Measurements from ENCODE around the gene HDAC6. TPM values are rescaled to one million over a fixed set of nuclear protein-coding genes. Genes with fewer than 3 reads are reported as not detected.

The HDAC6 gene
- total RNA-seq, 4 donors from 2014 or later, result 102 to 156 (median 134) TPM

GRCh38 chrX:48813644-48814043 is 11.8 kb downstream of the HDAC6 start:
- TF ChIP-seq CTCF (IDR thresholded peaks at IDR 0.05) (no peak), POLR2A (IDR thresholded peaks at IDR 0.05) (no peak)
- Histone ChIP-seq H3K4me1 (no peaks in the 10 kb centered on the region), H3K27me3 (no peaks in the 10 kb centered on the region), H3K27ac (no peak overlapping the region), H3K9me3 (no peaks in the 10 kb centered on the region), H3K4me3 (no peak overlapping the region), H3K36me3 (peaks cover 0 to 19% (median 0%) of the 10 kb centered on the region in 3 donors)
- no peak for DNase-seq

- TF ChIP-seq CTCF (IDR thresholded peaks at IDR 0.05), result no peak
- TF ChIP-seq POLR2A (IDR thresholded peaks at IDR 0.05), result no peak
- DNase-seq, result no peak
- Histone ChIP-seq H3K4me3 (no peak overlapping the region), H3K36me3 (peaks cover 0 to 19% (median 0%) of the 10 kb centered on the region in 3 donors), H3K9me3 (no peaks in the 10 kb centered on the region), H3K27ac (no peak overlapping the region), H3K4me1 (no peaks in the 10 kb centered on the region), H3K27me3 (no peaks in the 10 kb centered on the region)
These were observed 12.9 kb downstream of the HDAC6 start for GRCh38 chrX:48814722-48815121.

DNA sequence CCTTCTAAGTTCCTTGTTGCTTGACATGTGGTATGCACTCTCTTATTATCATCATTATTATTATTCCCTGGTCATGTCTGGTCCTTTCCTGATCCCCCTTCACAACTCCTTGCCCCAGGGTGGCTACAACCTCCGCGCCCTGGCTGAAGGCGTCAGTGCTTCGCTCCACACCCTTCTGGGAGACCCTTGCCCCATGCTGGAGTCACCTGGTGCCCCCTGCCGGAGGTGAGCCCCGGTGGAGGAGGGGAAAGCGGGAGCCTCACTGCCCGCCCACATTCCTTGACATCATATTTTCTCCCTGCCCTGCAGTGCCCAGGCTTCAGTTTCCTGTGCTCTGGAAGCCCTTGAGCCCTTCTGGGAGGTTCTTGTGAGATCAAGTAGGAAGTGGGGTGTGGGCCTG is 13.4 kb downstream of the HDAC6 start:
- Histone ChIP-seq H3K27me3 (no peaks in the 10 kb centered on the region), H3K4me3 (no peak overlapping the region), H3K36me3 (peaks cover 0 to 19% (median 0%) of the 10 kb centered on the region in 3 donors), H3K27ac (no peak overlapping the region), H3K9me3 (no peaks in the 10 kb centered on the region), H3K4me1 (no peaks in the 10 kb centered on the region)
- TF ChIP-seq POLR2A (IDR thresholded peaks at IDR 0.05) (no peak), CTCF (IDR thresholded peaks at IDR 0.05) (no peak)
- no peak for DNase-seq

- Histone ChIP-seq H3K27ac (no peak overlapping the region), H3K36me3 (peaks cover 0 to 19% (median 0%) of the 10 kb centered on the region in 3 donors), H3K4me3 (no peak overlapping the region), H3K4me1 (no peaks in the 10 kb centered on the region), H3K9me3 (no peaks in the 10 kb centered on the region), H3K27me3 (no peaks in the 10 kb centered on the region)
- DNase-seq, result peak in 1 of 3 donors; percentile 1
- TF ChIP-seq CTCF (IDR thresholded peaks at IDR 0.05) (no peak), POLR2A (IDR thresholded peaks at IDR 0.05) (no peak)
These were observed 14.3 kb downstream of the HDAC6 start for GRCh38 chrX:48816014-48816810.

GRCh38 chrX:48818098-48818497 is 16.2 kb downstream of the HDAC6 start:
- Histone ChIP-seq H3K4me3 (no peak overlapping the region), H3K9me3 (no peaks in the 10 kb centered on the region), H3K27ac (no peak overlapping the region), H3K4me1 (no peaks in the 10 kb centered on the region), H3K27me3 (no peaks in the 10 kb centered on the region), H3K36me3 (peaks cover 0 to 19% (median 0%) of the 10 kb centered on the region in 3 donors)
- peak in 1 of 3 donors; percentile 28 for DNase-seq
- TF ChIP-seq CTCF (IDR thresholded peaks at IDR 0.05) (no peak), POLR2A (IDR thresholded peaks at IDR 0.05) (no peak)

Data from Peyer's patch (tissue), 4 donors.